NCI-H1436 treated with DMSO at 0.1 percent for 48 hours (cell line): ENCODE data around the gene WDR87.
"Not testable (repeated sequence)": the region's sequence is repeated elsewhere in the genome, so short reads cannot be mapped to it uniquely, and the experiment has no call there.

Experiments
- DNase-seq: peaks from one replicate; lab custom pipeline; 2025; lab: John Stamatoyannopoulos, UW

Gene WDR87

DNA sequence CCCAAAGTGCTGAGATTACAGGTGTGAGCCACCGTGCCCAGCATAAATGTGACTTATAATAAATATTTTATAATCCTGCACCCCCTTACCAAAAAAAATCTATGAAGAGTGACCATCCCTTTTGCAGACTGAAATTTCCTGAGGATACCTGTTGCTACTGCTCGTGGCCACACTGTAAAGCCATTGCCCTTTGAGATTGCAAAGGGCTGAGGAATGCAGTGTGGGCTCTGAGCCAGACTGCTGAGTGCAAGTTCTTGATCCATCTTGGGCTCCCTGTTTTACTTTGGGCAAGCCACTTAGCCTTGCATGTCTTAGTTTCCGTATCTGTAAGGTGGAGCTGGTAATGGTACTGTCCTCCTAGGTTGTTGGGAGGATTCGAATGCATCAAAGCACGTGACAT lies 24.0 kb upstream of the WDR87 start:
- no peak for DNase-seq

DNA sequence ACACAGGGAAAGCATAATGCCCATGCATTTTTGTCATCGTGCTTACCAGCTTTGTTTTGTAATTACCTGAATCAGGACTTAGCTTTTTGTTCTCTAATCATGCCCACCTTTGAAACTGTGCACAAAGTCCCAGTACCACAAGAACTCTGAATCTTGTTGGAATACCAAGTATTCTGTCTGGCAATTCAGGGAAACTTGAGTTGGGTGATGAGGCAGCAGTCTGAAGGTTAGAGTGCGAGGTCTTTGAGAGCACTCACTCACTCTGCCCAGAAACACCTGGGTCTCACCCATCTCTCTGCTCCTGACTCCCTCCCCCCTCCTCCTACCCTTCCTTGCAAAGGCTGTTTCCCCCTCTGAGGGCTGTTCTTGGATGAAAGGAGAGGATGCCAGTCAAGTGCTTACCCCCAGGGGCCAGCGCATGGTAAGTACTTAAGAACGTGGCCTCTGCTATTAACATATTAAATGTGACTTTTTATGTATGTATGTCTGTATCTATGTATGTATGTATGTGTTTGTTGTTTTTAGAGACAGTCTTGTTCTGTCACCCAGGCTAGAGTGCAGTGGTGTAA lies 23.0 kb upstream of the WDR87 start:
- DNase-seq: no peak

DNA sequence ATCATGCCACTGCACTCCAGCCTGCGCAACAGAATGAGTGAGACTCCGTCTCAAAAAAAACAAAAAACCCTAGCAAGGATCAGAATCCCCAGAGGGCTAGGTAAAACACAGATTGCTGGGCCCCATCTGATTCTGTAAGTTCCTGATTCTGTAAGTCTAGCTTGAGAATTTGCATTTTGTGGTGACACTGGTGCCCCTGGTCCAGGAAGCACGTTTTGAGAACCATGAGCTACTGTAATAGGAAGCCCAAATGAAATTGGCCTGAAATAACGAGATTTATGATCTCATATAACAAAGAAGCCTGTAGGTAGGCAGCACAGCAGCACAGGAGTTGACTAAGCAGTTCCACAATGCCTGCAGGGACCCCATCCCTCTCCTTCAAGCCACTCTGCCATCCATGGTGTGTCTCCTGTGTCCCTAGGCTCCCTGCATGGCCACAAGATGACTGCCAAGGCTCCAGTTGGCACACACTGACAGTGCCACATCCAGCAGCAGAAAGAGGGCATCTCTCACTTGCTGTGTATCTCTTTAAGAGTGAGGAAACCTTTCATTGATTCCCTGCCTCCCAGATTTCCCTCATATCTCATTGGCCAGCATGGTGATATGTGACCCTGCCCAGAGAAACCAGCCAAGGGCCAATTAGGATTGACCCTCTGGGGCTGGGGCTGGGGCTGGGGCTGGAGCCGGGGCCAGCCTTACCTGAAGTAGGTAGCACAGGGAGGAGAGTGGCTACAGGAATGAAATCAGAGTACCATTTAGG lies 22.3 kb upstream of the WDR87 start:
- no peak for DNase-seq

DNA sequence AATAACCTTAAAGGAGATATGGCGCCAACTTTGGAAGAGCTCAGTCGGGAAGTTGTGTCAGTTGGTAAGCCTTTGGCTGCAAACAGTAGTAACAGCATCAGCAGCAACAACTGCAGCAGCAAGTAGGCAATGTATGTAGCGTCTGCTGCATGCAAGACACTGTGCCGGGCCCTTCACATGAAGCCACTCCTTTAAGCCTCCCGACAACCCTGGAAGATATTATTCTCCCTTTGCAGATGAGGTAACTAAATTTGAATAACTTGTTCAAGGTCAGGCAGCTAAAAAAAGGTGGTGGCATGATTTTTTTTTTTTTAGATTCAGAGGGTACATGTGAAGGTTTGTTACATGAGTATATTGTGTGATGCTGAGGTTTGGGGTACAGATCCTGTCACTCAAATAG lies 20.3 kb upstream of the WDR87 start:
- DNase-seq: no peak

DNA sequence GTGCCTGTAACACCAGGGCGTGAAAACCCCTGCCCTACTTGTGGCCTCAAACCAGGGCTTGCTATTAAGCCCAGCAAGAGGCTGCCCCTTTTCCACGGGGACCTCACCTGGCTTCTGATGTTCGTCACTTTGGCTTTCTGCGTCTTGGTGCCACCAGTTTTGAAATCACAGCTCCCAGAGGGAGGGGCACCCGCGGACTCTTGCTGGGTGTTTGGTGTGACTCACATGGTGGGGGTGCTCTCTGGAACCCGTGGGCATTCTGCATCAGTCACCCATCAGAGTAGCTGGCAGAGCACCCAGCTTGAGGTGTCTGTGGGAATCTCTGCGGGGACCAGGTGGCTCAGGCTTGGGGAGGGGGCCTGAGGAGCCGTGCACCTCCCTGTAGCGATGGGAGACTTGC lies 19.9 kb upstream of the WDR87 start:
- DNase-seq: no peak

DNA sequence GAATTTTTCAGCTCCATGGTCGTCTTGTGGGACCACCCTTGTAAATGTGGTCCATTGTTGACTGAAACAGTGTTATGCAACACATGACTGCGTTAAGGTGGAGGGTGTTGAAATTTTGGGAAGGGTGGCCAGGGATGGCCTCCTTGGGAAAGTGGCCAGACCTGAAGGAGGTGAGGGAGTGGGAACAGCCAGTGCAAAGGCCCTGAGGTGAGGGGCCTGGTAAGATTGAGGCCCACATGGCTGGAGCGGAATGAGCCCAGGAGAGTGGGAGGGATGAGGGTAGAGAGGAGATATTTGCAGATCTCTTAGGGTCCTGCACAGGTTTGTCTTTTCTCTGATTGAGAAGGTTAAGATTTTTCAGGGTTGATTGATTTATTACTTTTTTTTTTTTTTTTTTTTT lies 18.8 kb upstream of the WDR87 start:
- DNase-seq: no peak

DNA sequence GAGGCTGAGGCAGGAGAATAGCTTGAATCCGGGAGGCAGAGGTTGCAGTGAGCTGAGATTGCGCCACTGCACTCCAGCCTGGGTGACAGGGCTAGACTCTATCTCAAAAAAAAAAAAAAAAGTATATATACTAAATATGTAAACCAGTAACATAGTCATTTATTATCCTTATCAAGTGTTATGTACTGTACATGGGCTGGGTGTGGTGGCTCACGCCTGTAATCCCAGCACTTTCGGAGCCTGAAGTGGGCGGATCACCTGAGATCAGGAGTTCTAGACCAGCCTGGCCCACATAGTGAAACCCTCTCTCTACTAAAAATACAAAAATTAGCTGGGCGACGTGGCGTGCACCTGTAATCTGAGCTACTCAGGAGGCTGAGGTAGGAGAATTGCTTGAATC lies 18.2 kb upstream of the WDR87 start:
- not testable (repeated sequence) for DNase-seq

DNA sequence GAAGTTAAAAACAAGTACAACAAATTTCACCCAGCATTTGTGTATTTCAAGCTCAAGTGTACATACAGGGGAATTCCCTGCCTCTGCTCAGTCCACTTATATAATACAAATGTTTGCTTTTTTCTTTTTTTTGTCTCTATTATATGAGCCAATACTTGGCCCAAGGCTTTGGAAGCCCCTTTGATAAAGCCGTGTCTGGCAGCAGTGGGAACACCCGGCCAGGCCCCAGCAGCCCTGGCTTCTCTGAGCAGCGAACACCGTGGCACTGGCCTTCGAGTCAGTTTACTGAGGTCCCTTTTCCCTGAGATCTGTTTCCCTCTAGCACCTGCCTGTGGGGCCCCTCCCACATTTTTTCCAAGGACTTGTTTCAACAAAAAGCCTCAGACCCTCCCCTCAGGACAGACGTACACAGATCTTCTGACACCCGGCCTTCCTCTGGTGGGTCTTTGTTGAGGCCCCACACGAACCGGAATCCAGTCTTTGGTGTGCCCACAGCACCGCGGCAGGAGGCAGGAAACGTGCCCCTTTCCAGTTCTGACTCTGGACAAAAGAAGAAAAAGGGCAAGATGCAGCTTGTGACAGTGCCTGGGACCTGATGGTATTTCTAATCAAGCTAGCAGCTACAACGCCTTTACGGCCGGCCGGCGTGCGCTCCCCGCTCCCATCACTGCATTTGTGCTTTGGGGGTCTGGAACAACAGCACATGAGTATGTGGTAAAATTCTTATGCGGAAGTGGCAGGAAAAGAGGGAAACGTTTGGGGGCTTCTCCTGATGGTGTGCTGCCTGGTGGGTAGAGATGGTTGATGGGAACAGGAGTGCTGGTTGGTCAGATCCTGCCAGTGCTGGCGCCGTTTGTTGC lies 14.4 kb upstream of the WDR87 start:
- DNase-seq: no peak

DNA sequence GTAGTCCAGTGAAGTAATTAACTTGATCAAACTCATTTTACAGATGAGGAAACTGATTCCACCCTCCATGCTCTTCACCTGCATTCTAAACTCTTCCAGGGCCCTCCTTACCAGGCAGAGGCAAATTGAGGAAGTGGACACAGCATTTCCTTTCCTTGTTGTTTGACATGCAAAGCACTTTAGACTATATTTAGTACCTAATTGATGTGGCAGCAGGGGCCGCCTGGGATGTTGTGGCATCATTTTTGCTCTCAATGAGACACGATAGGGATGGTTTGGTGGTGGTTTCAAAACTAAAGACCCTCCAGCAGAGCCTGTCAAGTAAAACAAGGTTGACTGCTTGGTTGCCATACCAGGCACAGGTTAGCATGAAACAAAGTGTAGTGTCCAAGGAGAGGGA lies 8.5 kb upstream of the WDR87 start:
- DNase-seq: no peak

DNA sequence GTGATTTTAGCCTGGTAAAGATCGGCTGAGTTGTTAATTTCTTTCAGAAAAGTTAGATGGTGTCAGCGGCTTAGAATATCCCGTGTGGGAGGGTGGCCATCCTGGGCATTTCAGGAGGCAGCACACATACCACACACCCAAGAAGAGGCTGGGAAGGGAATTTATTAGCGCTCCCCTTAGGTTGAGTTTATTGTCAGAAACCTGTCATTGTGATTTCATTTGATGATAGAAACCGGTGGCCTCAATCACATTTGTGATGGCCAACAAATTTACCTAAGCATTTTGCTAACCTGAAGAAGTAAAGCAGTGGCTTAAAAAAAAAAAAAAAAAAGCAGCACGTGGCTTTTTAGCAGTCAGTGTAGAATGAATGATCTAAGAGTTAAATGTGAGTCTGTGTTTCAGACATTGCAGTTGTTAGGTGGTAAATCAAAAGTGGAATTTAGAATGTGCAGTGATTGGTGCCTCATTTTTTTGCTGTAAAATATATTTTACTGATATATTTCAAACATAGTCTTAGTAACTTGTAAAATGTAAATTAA lies 3.3 kb upstream of the WDR87 start:
- DNase-seq: no peak

DNA sequence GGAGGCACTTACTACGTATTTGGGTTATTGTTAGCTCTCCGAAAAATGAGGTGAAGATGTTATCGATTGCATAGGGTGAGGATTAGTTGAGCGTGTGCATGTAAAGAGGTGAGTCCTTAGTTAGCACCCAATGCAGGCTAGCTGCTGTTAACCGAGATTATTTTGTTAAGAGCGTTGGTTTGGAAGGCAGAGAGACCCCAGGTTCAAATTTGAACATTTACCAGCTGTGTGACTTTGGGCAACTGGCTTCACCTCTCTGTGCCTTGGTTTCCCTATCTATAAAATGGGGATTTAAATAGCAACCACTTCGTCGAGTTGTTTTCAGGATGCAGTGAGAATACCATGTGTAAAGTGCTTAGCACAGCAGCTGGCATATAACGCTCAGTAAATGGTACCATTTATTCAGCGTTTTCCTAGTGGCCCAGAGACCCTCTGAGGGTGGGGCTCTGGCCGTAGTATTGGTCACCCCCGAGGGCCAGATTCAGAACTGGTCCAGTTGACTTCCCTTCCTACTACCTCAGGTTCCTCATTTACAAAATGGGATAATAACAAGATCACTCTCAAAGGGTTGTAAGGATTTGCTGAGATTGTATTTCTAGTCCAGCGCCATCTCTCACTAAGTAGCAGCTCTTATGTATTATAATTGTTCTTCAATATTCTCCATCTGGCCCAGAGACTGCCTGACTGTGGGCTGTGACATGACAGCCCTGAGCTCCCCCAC lies 1.5 kb upstream of the WDR87 start:
- DNase-seq: no peak

DNA sequence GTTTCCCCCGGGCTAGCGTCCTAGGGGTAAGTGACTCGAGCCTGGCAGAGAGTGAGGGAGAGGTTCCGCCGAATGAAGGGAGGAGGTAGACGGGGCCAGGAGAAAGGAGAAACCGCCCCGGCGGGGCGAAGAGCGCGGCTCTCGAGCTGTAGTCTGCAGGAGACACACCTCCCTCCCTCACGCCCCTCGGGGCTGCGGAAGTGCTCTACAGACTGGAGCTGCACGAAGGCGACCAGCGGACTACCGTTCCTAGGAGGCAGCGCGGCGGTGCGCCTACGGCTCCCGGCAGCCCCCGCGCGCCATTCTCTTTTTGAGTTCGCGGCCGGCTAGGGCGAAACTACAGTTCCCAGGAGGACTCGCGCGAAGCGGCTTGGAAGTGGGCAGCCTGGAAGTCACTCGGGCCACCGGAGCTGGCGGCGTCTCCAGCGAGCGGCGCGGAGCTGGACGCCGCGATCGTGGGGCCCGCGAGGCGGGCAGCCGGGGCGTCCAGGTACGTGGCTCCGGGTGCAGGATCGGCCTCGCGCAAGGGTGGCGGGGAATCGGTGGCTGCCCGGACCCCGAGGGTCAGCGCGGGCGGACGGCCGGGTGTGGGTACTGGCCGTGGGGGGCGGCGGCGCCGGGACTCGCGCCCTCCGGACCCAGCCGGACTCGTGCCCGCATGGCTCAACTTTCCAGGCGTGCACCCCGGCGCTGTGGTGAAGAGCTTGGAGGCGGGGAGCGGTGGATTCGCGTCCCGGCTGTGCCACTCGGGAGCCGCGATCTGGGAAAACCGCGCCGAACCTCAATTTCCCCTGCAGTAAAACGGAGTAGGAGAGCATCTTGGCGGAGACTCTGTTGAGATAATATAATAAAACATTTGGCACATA lies 708 bp upstream of the WDR87 start, which contains the start of gene SIPA1L3:
Gene SIPA1L3 (plus strand): TSS at position 340 of the 866 bp plus-strand sequence. CDS start 174,358 bp downstream, outside the sequence.
- DNase-seq: peak; percentile 86

DNA sequence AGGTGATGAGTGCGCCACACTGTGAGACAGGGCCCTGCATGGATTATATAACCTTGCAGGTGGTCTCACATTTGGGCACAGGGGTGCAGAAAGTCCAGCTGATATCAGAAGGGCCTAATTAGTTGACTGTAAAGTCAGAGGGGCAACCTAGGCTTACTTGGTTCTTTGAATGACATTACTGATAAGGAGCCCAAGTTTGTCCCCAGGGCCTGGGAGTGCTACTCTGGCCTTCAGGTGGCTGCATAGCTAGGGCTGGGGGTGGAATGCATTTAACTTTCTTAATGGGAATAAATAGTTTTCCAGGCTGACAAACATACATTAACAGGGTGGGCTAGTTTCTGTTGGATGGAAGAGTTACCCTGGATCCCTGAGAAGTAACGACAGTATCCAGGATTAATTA lies 3.3 kb downstream of the WDR87 start:
- DNase-seq: no peak

DNA sequence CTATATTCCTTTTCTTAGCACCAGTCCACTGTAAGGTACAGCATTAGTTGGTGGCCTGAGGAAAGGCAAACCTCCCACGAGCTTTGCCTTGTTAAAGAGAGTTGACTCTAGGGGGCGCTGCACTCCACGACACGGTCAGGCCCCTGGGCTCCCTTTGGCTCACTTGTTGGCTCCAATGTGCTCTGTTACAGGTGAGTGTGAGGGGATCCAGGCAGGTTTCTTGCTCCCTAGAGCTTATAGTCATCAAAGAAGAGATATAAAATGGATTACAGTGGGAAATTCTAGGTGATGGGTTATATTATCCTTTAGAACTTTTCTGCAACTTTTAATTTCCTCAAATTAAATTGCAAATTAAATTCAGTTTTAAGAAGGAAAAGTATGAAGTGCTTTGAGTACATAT lies 3.7 kb downstream of the WDR87 start:
- no peak for DNase-seq

DNA sequence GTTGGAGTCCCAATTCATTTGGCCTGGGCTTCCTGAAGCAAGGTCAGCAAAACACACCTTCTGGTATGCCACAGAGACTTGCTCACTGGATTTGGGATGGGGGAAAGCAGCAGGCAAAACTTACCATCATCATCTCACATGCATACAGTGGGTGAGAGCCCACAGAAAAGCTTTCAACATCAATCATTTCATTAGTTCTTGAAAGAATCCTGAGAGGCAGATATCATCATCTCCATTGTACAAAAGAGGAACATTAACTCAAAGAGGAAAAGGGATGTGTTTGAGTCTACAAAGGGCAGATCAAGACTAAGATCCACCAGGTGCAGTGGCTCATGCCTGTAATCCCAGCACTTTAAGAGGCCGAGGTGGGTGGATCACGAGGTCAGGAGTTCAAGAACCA lies 6.4 kb downstream of the WDR87 start:
- DNase-seq: no peak

DNA sequence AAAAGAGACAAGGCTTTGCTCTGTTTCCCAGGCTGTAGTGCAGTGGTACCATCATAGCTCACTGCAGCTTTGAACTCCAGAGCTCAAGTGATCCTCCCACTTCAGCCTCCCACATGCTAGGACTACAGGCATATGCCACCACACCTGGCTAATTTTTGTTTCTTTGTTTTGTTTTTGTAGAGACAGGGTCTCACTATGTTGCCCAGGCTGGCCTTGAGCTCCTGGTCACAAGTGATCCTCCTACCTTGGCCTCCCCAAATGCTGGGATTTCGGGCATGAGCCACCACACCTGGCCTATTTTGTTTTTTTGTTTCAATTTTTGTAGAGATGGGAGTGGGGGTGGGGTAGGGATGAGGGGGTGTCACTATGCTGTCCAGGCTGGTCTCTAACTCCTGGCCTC lies 6.9 kb downstream of the WDR87 start:
- no peak for DNase-seq

DNA sequence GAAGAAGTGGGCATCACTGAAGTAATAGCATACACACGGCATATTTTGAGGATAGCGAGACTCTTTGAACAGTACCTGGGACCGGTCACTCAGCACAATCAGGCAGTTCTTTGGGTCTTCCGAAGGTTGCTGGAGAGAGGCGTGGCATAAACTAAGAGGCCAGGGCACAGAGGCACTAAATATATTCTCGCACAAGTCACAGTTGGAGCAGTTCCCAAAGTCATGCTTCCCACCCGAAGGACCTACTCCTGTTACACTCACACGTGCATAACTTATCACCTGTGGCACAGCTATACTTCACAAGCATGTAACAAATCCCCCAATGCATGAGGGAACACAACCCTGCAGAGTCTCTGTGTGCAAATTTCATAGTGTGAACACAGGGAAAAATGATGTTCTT lies 10.2 kb downstream of the WDR87 start:
- no peak for DNase-seq

DNA sequence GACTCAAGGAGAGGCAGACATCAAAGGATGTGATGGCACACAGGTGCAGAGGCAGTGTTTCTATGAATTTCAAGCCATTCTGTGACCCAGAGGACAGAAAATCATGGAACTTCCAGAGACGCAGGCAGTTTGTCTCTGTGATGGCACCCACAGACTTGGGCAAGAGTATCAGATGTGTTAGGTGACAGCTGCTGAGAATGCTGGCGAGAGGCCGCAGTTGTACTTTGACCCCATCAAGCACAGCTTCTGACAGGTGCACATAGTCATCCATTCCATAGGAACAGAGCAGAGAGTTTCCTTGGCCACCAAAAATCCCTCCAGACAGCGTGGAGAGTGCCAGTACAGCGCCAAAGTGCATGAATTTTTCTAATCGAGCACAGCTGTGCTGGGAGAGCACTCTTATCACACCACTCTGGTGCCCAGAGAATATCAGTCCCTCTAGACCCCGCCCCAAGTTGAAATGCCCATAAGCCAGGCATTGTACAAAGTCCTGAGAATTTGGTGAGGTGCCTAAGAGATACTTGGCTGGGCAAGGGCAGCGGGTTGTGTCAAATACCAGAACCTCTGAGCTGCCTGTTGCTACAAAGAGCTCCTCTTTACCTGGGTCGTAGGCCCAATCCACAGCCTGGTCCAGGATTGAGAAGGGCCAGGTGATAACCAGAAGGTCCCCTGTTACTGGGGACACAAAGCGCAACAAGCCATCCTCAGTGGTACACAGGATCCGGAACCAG lies 12.4 kb downstream of the WDR87 start:
- DNase-seq: no peak

DNA sequence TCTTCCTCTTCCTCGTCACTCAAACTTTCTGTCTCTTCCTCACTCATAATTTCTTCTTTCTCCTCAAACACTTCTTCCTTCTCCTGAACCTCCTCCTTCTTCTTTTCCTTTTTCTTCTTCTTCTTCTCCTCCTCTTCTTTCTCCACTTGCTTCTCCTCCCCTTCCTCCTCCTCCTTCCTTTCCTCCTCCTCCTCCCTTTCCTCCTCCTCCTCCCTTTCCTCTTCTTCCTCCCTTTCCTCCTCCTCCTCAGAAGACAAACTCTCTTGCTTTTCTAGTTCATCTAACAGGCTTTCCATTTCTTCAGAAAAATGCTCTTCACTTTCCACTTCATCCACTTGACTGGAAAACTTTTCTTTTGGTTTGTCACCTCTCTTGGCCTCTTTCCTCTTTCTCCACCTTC lies 19.8 kb downstream of the WDR87 start:
- DNase-seq: no peak

DNA sequence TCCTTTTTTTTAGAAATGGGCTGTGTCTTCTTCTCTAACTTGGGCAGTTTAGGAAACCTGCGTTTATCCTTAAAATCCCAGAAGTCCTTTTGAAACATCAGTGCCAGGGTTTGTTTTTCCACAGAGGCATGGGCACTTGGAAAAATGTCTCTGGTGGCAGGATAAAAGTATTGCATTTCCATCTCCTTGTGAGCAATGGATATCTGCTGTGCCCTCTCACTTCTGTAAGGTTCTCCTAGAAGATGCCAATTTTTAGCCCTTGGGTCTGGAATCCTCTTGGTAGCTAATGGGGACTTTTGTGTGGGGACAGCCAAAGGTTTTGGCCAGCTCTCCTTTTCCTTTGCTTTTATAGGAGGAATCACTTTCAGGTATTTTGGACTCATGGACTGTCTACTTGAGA lies 21.0 kb downstream of the WDR87 start:
- DNase-seq: no peak
